CMK (cell line): ENCODE data around the gene TINCR.
"Not testable (repeated sequence)": the region's sequence is repeated elsewhere in the genome, so short reads cannot be mapped to it uniquely, and the experiment has no call there.

Experiments
- DNase-seq: peaks from one replicate; pipeline ENCODE4 v3.0.0-alpha.2; 2010; ENCODE audit warnings: low read depth

Gene TINCR

GRCh38 chr19:5567360-5567969, at the start of gene TINCR:
TSS of gene TINCR (minus strand) at chr19:5567953.
- no peak for DNase-seq

GRCh38 chr19:5617080-5617479, 49.3 kb upstream of the TINCR start:
- DNase-seq, result no peak

DNA sequence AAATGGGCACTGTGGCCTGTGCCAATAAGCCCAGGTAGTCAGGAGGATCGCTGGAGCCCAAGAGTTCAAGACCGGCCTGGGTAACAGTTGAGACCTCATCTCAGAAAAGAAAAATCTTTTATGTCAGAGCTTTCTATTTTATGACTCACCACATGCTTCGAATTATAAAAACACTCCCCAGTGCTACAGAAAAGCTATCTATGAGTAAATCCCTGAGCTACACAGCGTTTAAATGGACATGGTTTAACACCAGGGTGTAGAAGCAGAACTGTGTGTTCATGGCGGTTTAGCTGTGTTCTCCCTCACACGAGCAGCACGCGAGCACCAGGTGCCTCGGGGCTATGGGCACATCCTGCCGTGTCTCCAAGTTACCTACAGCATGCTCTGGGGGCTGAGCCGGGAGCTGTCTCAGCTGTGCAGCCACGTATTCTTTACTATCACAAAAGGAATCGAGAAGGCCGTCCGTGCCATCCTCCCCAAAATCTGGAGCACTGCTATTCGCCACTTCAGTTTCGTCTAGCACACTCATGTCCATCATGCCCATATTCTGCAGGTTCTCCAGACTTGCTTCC, 48.1 kb upstream of the TINCR start:
- DNase-seq, result no peak

DNA sequence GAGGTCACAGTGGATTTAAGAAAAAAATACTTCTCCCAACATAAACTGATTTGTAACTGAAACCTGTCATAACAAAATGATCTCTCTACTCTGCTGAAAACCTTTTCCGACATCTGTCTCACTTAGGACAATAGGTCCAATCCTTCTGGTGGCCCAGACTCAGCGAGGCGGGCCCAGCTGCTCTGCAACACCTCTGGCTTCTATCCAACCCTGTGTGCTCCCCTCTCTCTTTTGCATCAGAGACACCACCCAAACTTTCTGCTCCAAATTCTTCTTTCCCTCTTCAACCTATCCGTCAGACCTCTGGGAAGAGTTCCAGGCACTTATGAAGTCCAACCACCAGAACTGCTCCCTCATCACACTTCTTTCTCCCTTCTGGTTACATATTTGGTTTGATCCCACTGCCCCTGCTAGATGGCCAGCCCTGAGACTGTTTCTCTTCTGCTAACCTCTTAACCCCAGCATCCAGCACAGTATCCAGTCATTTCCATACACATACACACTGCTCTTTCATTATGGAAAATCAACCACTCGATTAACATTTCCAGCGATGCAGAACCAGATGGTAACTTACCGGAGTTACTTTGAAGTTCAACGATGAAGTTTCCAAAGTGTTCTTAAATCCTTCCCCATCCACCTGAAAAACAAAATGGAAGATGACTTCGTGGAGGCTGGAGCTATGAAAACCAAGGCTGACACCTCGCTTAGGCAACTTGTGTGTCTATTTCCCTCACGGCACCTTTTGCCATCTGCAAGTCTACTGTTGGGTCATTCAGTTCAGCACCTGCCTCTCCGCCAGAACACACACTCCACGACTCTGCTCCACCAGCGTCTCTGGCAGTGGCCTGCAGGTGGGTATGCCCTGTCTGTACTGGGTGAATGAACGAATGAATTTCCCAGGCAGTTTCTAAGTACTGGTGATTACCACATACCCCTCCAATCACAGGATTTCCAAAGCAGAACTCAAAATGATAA, 45.4 kb upstream of the TINCR start:
- DNase-seq, result no peak

DNA sequence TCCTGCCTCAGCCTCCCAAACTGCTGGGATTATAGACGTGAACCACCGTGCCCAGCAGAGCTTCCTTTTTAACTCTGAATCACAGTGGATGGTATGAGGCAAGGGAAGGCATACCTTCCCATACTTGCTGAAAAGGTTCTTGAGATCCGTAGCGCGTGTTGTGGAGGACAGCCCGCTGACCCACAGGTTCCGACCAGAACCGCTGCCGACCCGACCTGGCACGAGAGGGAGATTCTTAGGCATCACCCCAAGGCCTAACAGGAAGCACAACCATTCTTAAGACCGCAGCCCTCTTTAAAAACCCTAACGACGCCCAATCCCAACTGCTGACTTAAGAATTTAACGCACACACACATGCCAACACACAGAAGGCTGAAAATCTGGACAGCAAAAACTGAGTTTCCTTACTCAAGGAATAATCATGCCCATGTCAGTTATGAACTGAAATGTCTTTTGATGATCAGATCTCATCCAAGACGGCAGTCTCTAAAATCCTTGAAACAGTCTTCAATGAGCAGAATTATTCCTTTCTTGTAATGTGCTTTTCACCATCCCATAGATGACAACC, 42.2 kb upstream of the TINCR start:
- DNase-seq, result no peak

DNA sequence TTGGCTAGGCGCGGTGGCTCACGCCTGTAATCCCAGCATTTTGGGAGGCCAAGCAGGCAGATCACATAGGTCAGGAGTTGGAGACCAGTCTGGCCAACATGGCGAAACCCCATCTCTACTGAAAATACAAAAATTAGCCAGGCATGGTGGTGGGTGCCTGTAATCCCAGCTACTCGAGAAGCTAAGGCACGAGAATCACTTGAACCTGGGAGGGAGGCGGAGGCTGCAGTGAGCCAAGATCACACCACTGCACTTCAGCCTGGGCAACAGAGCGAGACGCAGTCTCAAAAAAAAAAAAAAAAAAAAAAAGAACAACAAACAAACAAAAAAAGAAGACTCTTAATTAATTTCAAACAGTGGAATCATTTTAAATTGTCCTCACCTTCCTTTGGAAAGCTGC, 41.0 kb upstream of the TINCR start:
- DNase-seq, result not testable (repeated sequence)

DNA sequence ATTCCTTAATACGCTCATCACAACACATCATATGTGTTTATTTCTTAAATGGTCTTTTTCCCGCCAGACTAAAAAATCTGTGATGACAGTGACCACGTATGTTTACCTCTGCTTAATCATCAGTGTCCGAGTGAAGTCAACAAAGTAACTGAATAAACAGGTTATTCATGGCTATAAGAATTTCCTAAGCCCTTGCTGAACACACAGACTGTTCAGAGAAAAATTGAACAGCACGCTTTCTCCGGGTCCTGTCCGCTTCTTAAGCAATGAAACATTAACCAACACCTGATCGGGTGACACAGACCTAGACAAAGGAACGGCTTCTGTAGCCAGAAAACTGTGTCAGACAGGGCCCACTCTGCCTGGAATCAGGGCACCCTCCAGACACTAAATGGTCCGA, 40.5 kb upstream of the TINCR start:
- no peak for DNase-seq

GRCh38 chr19:5607318-5608275, 39.8 kb upstream of the TINCR start:
- no peak for DNase-seq

DNA sequence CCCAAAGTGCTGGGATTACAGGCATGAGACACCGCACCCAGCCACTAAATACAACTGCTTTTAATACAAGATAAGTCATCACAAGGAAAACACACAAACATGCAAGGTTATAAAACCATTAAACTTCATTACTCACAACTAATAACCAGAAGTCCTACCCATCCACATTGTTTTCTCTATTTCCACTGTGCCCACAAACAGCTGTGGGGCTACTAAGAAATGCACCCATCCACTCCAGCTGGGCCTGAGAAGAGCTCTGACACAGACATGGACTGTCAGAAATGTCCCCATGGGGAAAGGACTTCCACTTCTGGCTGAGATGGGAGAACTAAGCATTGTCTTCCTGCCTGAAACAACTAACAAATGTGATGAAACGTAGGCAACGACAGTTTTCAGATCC, 37.6 kb upstream of the TINCR start:
- DNase-seq, result no peak

DNA sequence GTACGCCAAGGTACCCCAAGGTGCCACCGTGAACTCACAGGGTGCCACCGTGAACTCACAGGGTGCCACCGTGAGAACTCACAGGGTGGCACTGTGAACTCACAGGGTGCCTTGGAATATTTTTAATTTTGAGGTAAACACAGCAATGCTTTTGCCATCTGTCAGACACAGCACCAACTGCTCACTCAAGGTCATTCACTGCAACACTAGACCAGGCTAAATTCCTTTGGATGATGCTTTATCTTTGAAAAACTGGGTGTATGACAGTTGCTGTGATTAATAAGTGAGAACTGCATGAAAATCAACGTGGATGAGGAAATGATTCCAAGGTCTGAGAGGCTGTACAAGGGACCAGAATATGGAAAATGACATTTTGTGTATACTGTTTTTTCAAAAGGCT, 35.9 kb upstream of the TINCR start:
- no peak for DNase-seq

DNA sequence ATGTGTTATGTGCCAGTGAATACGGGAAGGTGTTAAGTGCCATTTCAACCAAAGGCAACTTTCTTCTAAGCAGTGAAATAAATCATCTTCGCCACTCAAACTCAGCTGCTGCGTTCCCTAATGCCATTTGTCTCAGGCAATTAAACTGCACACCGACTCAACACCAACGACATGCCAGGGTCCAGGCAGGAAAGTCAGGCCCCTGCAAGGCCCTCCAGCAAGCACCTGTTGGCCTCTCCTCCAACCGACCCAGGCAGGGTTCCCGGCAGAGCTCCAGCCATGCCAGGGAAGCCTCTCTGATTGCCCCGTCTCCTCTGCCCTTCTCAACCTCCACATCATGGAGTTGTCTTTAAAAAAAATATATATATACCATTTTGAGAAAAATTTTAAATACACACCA, 33.0 kb upstream of the TINCR start:
- no peak for DNase-seq

GRCh38 chr19:5595745-5596144, 28.0 kb upstream of the TINCR start:
- DNase-seq, result no peak

GRCh38 chr19:5595129-5595528, 27.4 kb upstream of the TINCR start:
- no peak for DNase-seq

DNA sequence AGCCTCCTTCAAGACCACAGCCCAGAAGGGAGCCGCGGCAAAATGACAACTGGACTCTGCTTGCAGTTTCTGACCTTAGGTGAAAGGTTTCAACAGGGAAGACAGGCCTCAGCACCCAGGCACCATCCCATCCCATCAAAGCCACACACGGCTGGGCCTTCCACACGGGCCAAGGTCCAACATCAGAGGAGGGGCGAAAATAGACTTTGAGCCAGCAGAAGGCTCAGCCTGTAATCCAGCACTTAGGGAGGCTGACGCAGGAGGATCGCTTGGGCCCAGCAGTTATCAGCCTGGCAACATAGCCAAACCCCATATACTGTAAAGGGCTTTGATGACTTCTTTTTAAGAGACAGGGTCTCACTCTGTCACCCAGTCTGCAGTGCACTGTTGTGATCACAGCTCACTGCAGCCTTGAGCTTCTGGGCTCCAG, 26.8 kb upstream of the TINCR start:
- no peak for DNase-seq

DNA sequence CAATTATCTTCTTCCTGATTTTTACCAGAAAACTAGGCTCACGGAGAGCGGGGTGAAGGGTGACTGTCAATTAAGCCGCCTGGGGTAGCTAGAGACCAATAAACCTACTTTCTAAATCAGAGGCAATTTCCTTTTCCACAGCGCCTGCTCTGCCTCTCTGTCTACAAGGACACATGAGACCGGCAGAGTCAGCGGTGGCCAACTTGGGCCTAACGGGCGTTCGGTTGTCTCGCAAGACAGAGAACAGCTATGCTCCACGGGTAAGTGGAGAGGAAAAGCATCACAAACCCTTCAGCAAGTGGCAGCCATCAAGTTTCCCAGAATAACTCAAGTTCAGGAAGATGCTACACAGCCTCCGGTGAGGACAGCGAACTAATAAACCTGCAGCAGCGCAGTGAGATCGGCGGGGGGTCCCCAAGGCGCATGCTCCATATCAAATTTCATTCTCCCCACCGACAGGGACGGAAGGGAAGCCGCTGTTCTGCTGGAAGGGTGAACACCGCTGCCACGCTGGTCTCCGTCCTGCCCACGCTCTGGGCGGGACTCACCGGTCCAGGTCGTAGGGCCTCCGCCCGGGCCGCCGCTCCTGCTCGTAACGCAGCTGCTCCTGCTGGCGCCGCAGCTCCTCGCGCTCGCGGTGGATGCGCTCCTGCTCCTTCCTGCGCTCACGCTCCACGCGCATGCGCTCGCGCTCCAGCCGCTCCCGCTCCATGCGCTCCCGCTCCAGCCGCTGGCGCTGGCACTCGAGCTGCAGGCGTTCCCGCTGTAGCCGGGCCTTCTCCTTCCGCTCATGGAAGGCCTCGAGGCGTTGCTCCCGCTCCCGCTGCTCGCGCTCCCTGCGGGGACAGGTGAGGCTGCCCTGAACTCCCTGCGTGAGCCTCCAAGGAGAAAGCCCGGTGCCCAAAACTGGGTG, 25.8 kb upstream of the TINCR start:
- no peak for DNase-seq

- DNase-seq, result no peak
Observed at GRCh38 chr19:5592531-5593342, 25.0 kb upstream of the TINCR start.

GRCh38 chr19:5591476-5591875, 23.7 kb upstream of the TINCR start:
- no peak for DNase-seq

- DNase-seq, result no peak
Observed at GRCh38 chr19:5590865-5591154, 23.1 kb upstream of the TINCR start.

DNA sequence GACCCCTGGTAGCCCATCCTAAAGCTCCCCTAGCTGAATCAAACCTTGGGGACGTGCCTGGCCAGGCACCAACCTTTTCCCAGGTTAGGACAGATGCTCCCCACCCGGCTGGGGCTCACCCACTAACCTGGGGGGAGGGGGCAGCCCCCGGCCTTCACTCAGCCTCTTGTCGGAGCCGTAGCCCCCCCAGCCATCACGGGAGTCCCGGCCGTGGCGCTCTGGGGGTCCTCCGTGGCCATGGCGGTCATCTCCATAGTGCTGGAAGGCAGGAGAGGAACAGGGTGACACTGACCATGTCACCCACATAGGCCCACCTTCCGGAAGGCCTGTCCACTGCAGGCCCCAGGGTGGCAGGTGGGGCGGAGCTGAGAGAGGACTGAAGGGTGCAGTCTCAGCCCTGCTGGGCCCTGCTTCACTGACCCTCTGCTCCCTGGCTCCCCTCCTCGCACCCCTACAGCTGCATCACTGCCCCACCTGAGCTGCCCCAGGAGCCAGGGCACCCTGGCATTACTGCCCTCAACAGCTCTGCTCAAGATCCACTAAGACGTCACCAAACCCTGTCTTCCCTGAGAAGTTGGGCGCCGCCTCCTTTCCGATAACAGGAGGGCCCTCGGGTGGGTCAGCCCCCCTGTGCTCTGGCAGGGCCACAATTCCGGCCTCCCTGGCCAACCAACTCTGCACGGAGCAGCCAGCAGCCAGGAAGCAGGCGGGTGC, 22.6 kb upstream of the TINCR start:
- DNase-seq, result no peak
